Measurements from ENCODE around the gene TTC21B.

The TTC21B gene

GRCh38 chr2:165920748-165921147 lies 32.8 kb downstream of the TTC21B start:
- no peak for DNase-seq

GRCh38 chr2:165913636-165914035 lies 39.9 kb downstream of the TTC21B start:
- no peak for DNase-seq

DNA sequence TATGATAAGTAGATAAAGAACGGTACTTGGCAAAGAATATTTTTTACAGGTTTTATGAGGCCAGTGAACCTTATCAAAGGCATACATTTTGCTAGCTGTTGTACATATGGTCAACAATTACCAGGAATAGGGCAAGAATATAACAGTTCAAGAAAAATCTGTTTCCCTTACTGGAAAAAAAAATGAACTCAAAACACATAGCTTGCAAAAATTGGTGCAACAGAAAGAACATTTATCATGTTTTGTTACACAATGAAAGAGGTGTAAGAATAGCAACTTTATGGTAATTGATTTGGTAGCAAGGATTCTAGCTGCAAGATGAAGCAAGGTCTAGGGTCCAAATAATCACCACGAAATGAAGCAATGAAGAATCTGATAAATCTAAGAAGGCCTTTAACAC lies 41.6 kb downstream of the TTC21B start:
- DNase-seq = no peak

- no peak for DNase-seq
These were observed 42.3 kb downstream of the TTC21B start for GRCh38 chr2:165911231-165911630.

GRCh38 chr2:165909466-165909865 lies 44.1 kb downstream of the TTC21B start:
- no peak for DNase-seq

DNA sequence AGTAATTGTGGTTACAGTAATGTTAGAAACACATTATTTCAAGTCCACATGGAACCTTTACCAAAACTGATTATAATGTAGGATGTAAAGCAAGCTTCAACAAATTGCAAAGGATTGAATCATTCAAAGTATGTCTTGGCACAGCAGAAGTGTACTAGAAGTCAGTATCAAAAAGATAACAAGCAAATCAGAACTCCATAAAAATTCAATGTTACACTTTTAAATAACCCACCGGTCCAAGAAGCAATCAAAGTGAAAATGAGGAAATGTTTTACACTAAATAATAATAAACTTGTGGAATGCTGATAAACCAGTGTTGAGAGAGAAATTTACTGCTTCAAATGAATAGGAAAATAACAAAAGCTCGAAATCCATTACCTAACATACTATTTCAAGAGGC lies 47.7 kb downstream of the TTC21B start:
- DNase-seq = no peak

DNA sequence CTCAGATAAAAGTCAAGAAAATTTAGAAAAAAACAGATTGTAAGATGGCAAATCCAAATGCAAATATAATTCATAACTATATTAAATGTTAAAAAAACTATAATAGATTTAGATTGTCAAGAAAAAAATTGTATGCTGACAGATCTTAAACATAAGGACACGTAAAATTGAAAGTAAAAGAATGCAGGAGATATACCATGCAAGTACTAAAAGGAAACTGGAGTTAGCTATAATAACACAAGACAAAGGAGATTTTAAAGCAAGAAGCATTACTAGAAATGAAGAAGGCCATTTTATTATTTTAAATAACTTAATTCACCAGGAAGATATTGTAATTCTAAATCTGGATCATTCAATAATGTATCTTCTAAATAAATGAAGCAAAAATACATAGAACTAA lies 48.3 kb downstream of the TTC21B start:
- no peak for DNase-seq

DNA sequence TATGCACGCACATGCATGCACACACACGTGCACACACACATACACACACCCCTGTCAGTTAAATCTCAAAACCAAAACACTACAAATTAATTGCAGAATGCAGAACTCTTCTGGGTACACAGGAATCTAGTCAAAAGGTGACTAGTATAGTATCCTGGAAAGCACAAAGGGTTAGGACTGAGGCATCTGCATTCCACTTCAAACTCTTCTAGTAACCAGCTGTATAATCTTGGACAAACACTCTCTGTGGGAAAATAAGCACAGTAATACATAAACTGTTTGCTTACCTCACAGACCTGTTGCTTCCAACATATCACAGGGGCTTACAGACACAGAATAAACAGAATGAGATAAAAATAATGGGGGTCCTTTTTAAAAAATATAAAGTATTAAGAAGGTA lies 49.1 kb downstream of the TTC21B start:
- DNase-seq = no peak

DNA sequence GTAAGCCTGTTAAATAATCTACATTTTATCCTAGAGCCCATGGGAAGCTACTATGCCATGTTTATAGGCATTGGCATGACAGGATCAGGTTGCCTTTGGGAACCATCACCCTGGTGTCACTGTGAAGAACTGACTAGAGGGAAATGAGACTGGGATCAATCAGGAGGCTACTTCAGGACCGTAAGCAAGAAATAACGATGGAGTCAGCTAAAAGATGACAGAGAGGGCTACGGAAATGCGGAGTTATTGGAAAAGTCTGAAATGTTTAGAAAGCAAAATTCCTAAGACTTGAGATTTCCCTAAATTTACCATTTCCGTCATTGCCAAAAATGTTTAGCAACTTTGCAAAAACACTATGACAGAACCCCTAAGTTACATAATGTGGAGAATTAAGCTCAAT lies 50.2 kb downstream of the TTC21B start:
- no peak for DNase-seq

GRCh38 chr2:165902934-165903333 lies 50.6 kb downstream of the TTC21B start:
- no peak for DNase-seq

GRCh38 chr2:165901620-165902298 lies 51.8 kb downstream of the TTC21B start:
- no peak for DNase-seq

DNA sequence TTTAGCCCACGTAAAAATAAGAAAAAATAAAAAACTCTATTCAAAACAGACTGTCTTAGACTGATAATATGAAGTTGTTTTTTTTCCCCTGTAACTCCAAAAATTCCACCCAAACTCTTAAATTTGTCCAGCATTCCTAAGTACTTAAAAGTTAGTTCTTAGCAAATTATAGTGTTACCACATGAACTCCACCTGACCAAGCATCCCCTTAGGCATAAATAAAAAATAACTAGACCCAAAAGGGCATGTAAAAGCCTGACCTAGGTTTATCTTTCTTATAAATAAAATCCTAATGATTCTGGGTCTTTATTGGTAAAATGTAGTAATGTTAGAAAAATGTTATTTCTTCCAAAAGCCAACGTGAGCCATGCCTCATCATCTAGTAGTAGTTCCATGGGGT lies 54.3 kb downstream of the TTC21B start:
- DNase-seq = no peak

DNA sequence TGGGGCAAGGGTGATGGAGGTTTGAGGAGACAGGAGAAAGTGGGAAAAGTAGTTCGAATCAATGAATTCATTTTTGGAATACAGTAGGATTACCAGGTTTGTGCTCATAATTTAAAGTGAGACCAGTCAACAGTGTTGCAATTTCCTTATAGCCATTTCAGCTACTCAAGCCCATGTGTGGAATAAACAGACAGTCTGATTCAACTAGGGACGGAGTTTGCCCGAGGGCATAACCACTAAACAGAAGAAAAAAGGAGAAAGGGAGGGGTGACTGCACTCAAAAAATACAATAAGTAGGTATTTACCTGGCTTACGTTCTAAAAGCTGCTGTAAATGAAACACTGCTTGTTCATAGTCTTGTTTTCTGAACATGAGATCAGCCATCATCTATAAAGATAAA lies 55.2 kb downstream of the TTC21B start:
- DNase-seq = no peak

- DNase-seq = no peak
These were observed 55.9 kb downstream of the TTC21B start for GRCh38 chr2:165897726-165898125.

DNA sequence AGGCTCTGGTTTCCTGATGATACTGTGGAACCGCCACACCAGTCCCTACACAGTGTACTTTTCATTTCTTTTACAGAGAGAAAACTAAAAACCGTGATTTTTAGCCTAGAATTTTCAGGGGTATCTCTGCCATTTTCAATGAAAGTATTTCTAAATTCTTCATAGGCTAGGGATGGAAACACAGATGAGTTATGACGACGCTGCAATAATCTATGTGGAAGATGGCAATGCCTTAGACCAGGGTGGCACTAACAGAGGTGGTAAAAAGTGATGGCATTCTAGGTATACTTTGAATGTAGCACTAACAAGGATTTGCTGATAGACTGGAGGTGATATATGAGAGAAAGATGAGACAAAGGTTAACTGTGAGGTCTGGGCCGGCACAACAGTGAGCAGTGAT lies 56.5 kb downstream of the TTC21B start:
- no peak for DNase-seq

DNA sequence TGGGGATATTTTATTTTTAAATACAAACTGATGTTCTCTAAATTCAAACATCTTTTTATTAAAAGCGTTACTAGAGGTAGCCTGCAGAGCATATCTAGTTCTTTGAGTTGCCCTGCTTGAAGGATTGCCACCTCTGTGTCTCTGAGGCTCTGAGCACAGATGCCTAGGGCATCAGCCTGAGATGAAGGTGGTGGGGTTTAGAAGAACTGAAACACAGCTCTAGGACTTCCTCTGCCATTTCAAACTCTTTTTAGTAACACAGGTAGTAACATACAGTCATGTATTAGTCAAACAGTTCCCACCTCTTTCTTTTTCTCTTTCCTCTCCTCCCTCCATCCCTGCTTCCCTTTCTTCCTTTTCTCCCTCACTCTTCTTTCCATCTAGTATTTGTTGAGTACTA lies 57.6 kb downstream of the TTC21B start:
- DNase-seq = no peak

DNA sequence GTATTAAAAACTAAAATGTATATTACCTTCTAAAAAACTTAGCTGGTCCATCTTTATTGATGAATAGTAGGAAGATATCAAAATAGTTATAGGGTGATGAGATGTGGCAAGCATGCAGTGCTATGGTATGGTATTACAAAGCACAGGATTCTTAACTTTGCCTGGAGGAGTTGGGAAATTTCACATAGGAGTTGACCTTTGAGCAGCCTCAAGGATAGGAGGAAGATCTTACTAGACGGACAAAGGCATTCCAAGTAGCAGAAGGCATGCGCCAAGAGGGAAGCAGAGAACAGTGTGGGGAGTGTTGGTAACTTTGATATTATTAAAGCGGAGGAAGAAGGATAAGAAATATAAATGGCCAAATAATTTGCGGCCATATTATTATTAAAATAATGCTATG lies 60.0 kb downstream of the TTC21B start:
- DNase-seq = no peak

DNA sequence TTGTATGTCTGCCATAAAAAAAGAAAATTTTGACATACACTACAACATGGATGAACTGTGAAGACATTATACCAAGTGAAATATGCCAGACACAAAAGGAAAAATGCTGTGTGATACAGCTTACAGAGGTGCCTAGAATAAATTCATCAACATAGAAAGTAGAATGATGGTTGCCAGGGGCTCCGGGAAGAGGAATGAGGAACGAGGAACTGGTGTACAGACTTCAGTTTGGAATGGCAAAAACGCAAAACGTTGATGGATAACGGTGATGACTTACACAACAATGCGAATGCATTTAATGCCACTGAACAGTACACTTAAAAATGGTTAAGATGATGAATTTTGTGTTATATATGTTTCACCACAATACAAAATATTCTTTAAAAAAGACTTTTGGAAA lies 61.0 kb downstream of the TTC21B start:
- DNase-seq = no peak

GRCh38 chr2:165891943-165892342 lies 61.6 kb downstream of the TTC21B start:
- no peak for DNase-seq

GRCh38 chr2:165891345-165891744 lies 62.2 kb downstream of the TTC21B start:
- no peak for DNase-seq

DNA sequence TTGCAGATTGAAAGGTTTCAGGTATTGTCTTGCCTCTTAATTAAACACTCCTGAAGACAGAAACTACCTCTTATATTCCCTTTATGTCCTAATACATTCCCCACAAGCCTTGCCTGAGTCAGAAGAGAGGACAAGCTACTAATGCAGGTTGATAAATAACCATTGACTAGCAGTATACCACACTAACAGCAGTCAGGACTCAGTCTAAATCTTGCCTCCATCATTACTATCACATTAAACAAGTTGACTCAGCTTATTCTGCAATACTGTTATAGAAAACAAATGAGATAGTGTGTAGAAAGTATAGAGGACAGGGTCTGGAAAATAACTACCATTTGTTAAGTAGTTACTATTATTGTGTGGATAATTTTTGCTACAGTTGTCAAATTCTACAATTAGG lies 63.8 kb downstream of the TTC21B start:
- DNase-seq = no peak

DNA sequence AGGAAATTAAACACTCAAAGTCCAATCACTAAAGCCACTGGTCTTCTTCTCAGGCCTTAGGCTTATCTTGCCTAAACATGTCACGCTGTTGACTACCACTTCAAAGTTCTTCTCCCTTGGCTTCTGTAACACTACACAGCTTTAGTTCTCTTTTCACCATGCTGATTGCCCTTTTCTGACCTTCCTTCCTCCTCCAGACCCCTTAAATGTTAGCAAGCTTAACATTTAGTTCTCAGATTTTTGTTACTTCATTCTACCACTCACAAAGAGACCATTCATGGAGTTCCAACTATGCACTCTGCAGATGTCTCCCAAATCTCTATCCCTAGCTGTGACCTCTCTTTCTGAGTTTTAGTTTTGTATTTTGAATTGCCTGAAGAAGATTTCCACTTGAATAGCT lies 64.4 kb downstream of the TTC21B start:
- DNase-seq = no peak

GRCh38 chr2:165888171-165888570 lies 65.4 kb downstream of the TTC21B start:
- no peak for DNase-seq

DNA sequence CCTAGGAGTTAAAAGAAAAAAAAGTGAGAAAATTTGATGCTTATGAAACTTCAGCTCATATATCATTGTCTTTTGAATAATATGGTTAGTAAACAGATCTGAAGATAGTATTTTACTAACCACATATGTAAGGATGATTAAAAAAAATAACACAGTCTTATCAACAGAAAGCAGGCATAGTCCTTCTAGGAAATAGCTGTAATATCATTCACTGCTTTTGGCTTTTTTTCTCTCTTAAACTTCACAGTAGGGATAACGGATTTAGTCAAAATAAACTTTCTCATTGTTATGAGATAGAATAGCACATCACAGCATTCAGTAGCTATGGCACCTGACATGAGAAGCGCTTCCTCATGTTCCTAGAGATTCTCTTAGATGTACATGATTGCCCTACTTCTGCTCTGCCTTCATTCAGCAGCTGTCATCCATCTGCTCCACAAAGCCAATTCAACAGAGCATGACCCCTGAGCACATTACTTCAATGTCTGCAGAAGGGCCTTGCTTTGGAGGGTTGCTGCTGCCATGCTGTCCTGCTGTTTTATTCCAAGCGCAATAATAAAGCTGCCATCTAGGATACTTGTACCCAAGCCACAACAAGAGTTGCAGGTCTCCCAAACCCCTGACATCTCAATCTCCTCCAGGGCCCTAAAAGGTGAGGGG lies 67.0 kb downstream of the TTC21B start:
- DNase-seq = no peak

All from GOT3 (cell line).